ENCODE measurements around the gene ST3GAL3.
A peak's percentile ranks its signal among the peaks of the same experiment; 100 is the strongest.

The ST3GAL3 gene

GRCh38 chr1:43954036-43954435 lies 246.7 kb downstream of the ST3GAL3 start:
- Mint-ChIP-seq H3K27ac (no peak overlapping the region), H3K36me3 (ENCODE audit: low read depth) (peaks cover 20% of the 10 kb centered on the region), H3K4me1 (peaks cover 43% of the 10 kb centered on the region), H3K4me3 (no peak overlapping the region), H3K9me3 (no peaks in the 10 kb centered on the region), H3K27me3 (ENCODE audit: low read depth, poor library complexity) (no peaks in the 10 kb centered on the region)
- no peak for DNase-seq
- TF ChIP-seq, protein P1, sequence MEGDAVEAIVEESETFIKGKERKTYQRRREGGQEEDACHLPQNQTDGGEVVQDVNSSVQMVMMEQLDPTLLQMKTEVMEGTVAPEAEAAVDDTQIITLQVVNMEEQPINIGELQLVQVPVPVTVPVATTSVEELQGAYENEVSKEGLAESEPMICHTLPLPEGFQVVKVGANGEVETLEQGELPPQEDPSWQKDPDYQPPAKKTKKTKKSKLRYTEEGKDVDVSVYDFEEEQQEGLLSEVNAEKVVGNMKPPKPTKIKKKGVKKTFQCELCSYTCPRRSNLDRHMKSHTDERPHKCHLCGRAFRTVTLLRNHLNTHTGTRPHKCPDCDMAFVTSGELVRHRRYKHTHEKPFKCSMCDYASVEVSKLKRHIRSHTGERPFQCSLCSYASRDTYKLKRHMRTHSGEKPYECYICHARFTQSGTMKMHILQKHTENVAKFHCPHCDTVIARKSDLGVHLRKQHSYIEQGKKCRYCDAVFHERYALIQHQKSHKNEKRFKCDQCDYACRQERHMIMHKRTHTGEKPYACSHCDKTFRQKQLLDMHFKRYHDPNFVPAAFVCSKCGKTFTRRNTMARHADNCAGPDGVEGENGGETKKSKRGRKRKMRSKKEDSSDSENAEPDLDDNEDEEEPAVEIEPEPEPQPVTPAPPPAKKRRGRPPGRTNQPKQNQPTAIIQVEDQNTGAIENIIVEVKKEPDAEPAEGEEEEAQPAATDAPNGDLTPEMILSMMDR (IDR thresholded peaks at IDR 0.05): no peak

GRCh38 chr1:43956234-43956633 lies 248.9 kb downstream of the ST3GAL3 start:
- Mint-ChIP-seq H3K4me3 (no peak overlapping the region), H3K27me3 (ENCODE audit: low read depth, poor library complexity) (no peaks in the 10 kb centered on the region), H3K36me3 (ENCODE audit: low read depth) (peaks cover 15% of the 10 kb centered on the region), H3K4me1 (peaks cover 32% of the 10 kb centered on the region), H3K9me3 (no peaks in the 10 kb centered on the region), H3K27ac (no peak overlapping the region)
- TF ChIP-seq, protein P1 (IDR thresholded peaks at IDR 0.05): no peak
- DNase-seq: no peak

- Mint-ChIP-seq H3K4me1 (peaks cover 27% of the 10 kb centered on the region), H3K27ac (peak overlapping the region; percentile 77), H3K4me3 (no peak overlapping the region), H3K9me3 (no peaks in the 10 kb centered on the region), H3K36me3 (ENCODE audit: low read depth) (peaks cover 16% of the 10 kb centered on the region), H3K27me3 (ENCODE audit: low read depth, poor library complexity) (no peaks in the 10 kb centered on the region)
- TF ChIP-seq, protein P1 (IDR thresholded peaks at IDR 0.05): no peak
- DNase-seq: no peak
These were observed 250.2 kb downstream of the ST3GAL3 start for GRCh38 chr1:43957407-43958040.

DNA sequence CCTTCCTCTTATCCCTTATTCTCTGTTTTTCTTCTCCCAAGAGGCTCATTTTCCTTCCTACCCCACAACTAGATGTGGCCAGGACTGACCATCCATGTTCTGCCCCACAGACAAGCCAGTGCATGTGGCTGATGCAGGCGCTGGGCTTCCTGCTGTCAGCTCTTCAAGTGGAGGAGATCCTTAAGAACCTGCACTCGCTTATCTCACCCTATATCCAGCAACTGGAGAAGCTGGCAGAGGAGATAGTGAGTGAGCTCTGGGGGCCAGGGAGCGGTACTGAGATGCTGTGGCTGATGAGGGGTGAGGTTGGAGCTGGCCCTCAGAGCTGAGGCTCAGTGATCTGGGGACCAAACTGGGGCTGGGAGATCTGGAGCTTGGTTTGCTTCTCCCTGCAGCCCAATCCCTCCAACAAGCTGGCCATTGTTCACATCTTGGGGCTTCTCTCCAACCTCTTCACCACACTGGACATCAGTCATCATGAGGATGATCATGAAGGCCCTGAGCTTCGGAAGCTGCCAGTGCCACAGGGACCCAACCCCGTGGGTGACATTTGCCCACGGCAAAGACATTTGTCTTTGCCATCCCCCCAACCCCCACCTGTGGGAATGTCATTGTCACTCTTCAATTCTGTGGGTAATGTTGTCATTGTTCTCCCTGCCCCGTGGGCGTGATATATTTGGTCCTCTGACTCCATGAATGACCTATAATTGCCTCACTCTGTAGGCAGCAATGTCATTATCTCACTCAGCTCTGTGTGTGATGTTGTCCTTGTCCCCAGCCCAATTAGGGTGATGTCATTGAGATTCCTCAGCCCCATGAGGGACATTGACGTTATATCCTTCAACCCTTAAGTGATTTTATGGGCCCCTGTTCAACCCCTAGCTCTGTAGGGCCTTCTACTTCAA lies 251.3 kb downstream of the ST3GAL3 start:
- TF ChIP-seq, protein P1 (IDR thresholded peaks at IDR 0.05): no peak
- DNase-seq: no peak
- no peak overlapping the region for H3K4me3 Mint-ChIP-seq
- H3K4me1 Mint-ChIP-seq: peaks cover 16% of the 10 kb centered on the region
- H3K36me3 Mint-ChIP-seq (ENCODE audit: low read depth): peaks cover 16% of the 10 kb centered on the region
- peak overlapping the region; percentile 70 for H3K27ac Mint-ChIP-seq
- no peaks in the 10 kb centered on the region for H3K27me3 Mint-ChIP-seq (ENCODE audit: low read depth, poor library complexity)
- H3K9me3 Mint-ChIP-seq: no peaks in the 10 kb centered on the region

DNA sequence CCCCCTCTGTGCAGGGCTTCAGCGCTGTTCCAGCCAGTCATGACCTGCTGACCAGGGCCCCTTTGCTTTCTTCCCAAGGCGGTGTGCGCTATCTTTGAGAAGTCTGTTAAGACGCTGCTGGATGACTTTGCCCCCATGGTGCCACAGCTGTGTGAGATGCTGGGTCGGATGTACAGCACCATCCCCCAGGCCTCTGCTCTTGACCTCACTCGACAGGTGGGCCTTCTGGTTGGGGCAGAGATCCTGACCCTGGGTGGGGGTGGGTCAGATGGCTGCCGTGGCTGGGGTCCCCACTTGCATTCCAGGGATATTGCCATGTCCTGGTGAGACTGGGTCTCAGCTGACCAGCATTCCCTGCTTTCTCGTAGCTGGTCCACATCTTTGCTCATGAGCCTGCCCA lies 253.5 kb downstream of the ST3GAL3 start:
- H3K36me3 Mint-ChIP-seq (ENCODE audit: low read depth): peaks cover 16% of the 10 kb centered on the region
- no peak for DNase-seq
- H3K4me3 Mint-ChIP-seq: no peak overlapping the region
- H3K27ac Mint-ChIP-seq: no peak overlapping the region
- no peaks in the 10 kb centered on the region for H3K27me3 Mint-ChIP-seq (ENCODE audit: low read depth, poor library complexity)
- TF ChIP-seq, protein P1 (IDR thresholded peaks at IDR 0.05): no peak
- H3K9me3 Mint-ChIP-seq: no peaks in the 10 kb centered on the region
- H3K4me1 Mint-ChIP-seq: no peaks in the 10 kb centered on the region
